HepG2 (cell line): Measurements from ENCODE around the gene CIB2. TPM values are rescaled to one million over a fixed set of nuclear protein-coding genes. Genes with fewer than 3 reads are reported as not detected.

Experiments used
- ATAC-seq: fragments of 200-7000 bp; cut with Tn5 transposase; 3 replicates; pipeline ENCODE4 v1.9.1; 2020; ENCODE audit warnings: mild to moderate bottlenecking, moderate library complexity
- BruUV-seq: library from RNA; stranded (reverse); fragments of 400-500 nt; replicated peaks from 2 replicates; lab custom pipeline; 2021; lab: Mats Ljungman, UMichigan
- CTCF ChIA-PET: fragments of 300-600 bp; formaldehyde crosslinking; extraction: SDS; loops from one replicate; lab custom pipeline; 2021; ENCODE audit warnings: low total read pairs, inconsistent platforms, low intra/inter-chr PET ratio; lab: Yijun Ruan, JAX
- POLR2A ChIA-PET: fragments of 350-600 bp; sonication (Branson Sonifier 250); formaldehyde crosslinking; loops from one replicate; lab custom pipeline; 2020; ENCODE audit warnings: antibody characterized with exemption, inconsistent platforms; lab: Yijun Ruan, JAX
- DNase-seq: peaks from one replicate; pipeline ENCODE4 v3.0.0-alpha.2; 2015; ENCODE audit warnings: low spot score
- FAIRE-seq: peaks from 3 replicates; lab custom pipeline; 2011; peaks lifted over from hg19 to GRCh38; lab: Jason Lieb, UNC
- H2AFZ ChIP-seq: one replicate; pipeline ENCODE4 v1.6.1; 2011; ENCODE audit warnings: low read length, inconsistent platforms
- H3K27ac ChIP-seq: fragments of 300-600 bp; 3 replicates; pipeline ENCODE4 v1.8.0; 2011; ENCODE audit warnings: mixed run types, mild to moderate bottlenecking, mixed read lengths, low read length, inconsistent platforms; ENCODE audit not compliant: insufficient read depth; ENCODE audit errors: extremely low read length
- H3K27me3 ChIP-seq, 2 experiments: fragments of 200-600 bp in 1 of 2; 2 replicates in 1 of 2; 3 replicates in 1 of 2; pipeline versions ENCODE4 v1.6.0 to v1.8.0; 2011; ENCODE audit warnings: low read length in 2 of 2, mild to moderate bottlenecking in 2 of 2, moderate library complexity in 2 of 2, inconsistent platforms in 1 of 2; ENCODE audit not compliant: insufficient read depth in 2 of 2, control insufficient read depth in 1 of 2
- H3K36me3 ChIP-seq, 2 experiments: fragments of 200-600 bp in 1 of 2; replicated peaks in 1 of 2; 2 replicates in 1 of 2; 3 replicates in 1 of 2; pipeline versions ENCODE4 v1.5.1 to v1.8.0; 2011; ENCODE audit warnings: low read length in 2 of 2, inconsistent platforms in 1 of 2; ENCODE audit not compliant: insufficient read depth in 2 of 2, control insufficient read depth in 1 of 2
- H3K4me1 ChIP-seq: 2 replicates; pipeline ENCODE4 v1.5.1; 2012; ENCODE audit warnings: low read length, inconsistent platforms; ENCODE audit not compliant: insufficient read depth
- H3K4me2 ChIP-seq: 2 replicates; pipeline ENCODE4 v1.6.0; 2011; ENCODE audit warnings: low read depth, low read length, inconsistent platforms
- H3K4me3 ChIP-seq, 3 experiments: fragments of 200-600 bp in 1 of 3; sonication (generic), shearing (Covaris generic) in 1 of 3; replicated peaks in 1 of 3; 2 replicates each; pipeline ENCODE4 v1.5.1; 2011 to 2016; ENCODE audit warnings: low read length in 3 of 3, inconsistent platforms in 2 of 3, low read depth in 2 of 3, mild to moderate bottlenecking in 2 of 3, control low read depth in 1 of 3, mixed read lengths in 1 of 3; ENCODE audit not compliant: insufficient read depth in 1 of 3
- H3K79me2 ChIP-seq: one replicate; pipeline ENCODE4 v1.6.1; 2011; ENCODE audit warnings: low read length, inconsistent platforms; ENCODE audit not compliant: insufficient read depth
- H3K9ac ChIP-seq: 2 replicates; pipeline ENCODE4 v1.6.0; 2011; ENCODE audit warnings: mild to moderate bottlenecking, low read depth, low read length, inconsistent platforms; ENCODE audit not compliant: insufficient read depth
- H3K9me3 ChIP-seq: 2 replicates; pipeline ENCODE4 v1.5.1; 2012; ENCODE audit warnings: mild to moderate bottlenecking, low read length
- H4K20me1 ChIP-seq: 2 replicates; pipeline ENCODE4 v1.6.0; 2011; ENCODE audit warnings: inconsistent platforms, mild to moderate bottlenecking, low read length, moderate library complexity; ENCODE audit not compliant: insufficient read depth
- EP300 ChIP-seq, 3 experiments: sonication (generic) in 1 of 3; formaldehyde crosslinking in 1 of 3; IDR thresholded peaks; 2 replicates each; pipeline versions ENCODE4 v1.5.1 to v1.6.1; 2011 to 2020; ENCODE audit warnings: low read depth in 2 of 3, low read length in 2 of 3, borderline replicate concordance in 1 of 3, improper control_type of control experiment in 1 of 3, mild to moderate bottlenecking in 1 of 3, missing genetic modification reagents in 1 of 3, moderate library complexity in 1 of 3
- GABPA ChIP-seq, 2 experiments: IDR thresholded peaks; 2 replicates each; pipeline ENCODE4 v1.6.1; 2011 to 2016; ENCODE audit warnings: low read depth in 2 of 2, low read length in 1 of 2, missing biosample characterization in 1 of 2, missing genetic modification characterization in 1 of 2
- NR1H2 ChIP-seq: sonication (generic); formaldehyde crosslinking; IDR thresholded peaks from 2 replicates; pipeline ENCODE4 v1.8.1; 2022; ENCODE audit warnings: low read depth, missing genetic modification reagents, borderline replicate concordance
- RBM39 ChIP-seq: fragments of 200-400 bp; formaldehyde crosslinking; IDR thresholded peaks from one replicate; pipeline ENCODE4 v1.6.1; 2018; ENCODE audit warnings: antibody characterized with exemption, mild to moderate bottlenecking, low read depth, low read length; ENCODE audit not compliant: poor library complexity, severe bottlenecking
- SMYD3 ChIP-seq: sonication (generic); formaldehyde crosslinking; IDR thresholded peaks from 2 replicates; pipeline ENCODE4 v1.8.1; 2023; ENCODE audit warnings: mild to moderate bottlenecking, missing genetic modification reagents
- SNAI1 ChIP-seq: sonication (generic); formaldehyde crosslinking; IDR thresholded peaks from 2 replicates; pipeline ENCODE4 v1.5.0; 2020; ENCODE audit warnings: mild to moderate bottlenecking, missing genetic modification reagents, borderline replicate concordance
- TARDBP ChIP-seq: sonication (generic); formaldehyde crosslinking; IDR thresholded peaks from 2 replicates; pipeline ENCODE4 v1.8.0; 2022; ENCODE audit warnings: mild to moderate bottlenecking, missing genetic modification reagents
- TFE3 ChIP-seq: IDR thresholded peaks from 2 replicates; pipeline ENCODE4 v1.6.1; 2016
- ZFY ChIP-seq: sonication (generic); formaldehyde crosslinking; IDR thresholded peaks from 2 replicates; pipeline ENCODE4 v1.4.0; 2020; ENCODE audit warnings: missing genetic modification reagents
- ZNF562 ChIP-seq: sonication (generic); formaldehyde crosslinking; IDR thresholded peaks from 2 replicates; pipeline ENCODE4 v1.8.0; 2022; ENCODE audit warnings: missing genetic modification reagents, borderline replicate concordance
- WGBS: methylation state at CpG from one replicate; pipeline ENCODE4 v1.1.6; 2017; ENCODE audit warnings: low lambda C conversion rate; 5-methylcytosine and 5-hydroxymethylcytosine counted together
- in situ Hi-C: cut with HindIII; loops from 2 replicates; pipeline ENCODE4 v1.10.0; 2017; ENCODE audit warnings: low pct_unique_long_range_greater_than_20kb; ENCODE audit not compliant: extremely low pct_ligation_motif_present
- intact Hi-C: fragments of 100-400 bp; cut with micrococcal nuclease; formaldehyde crosslinking; loops from one replicate; pipeline ENCODE4 v1.10.0; 2022; ENCODE audit not compliant: unreplicated experiment
- polyA plus RNA-seq, 8 experiments: library from polyadenylated mRNA; depleted of rRNA in 3 of 8; stranded (reverse) in 7 of 8; unstranded in 1 of 8; fragments of >200 nt; fragmentation: Illumina TruSeq in 4 of 8; extraction: Trizol in 4 of 8; gene quantifications; 2 replicates each; pipeline versions ENCODE4 v1.2.1 to v1.2.3, GENCODE V29; 2011 to 2016; ENCODE audit warnings: low read depth in 4 of 8, missing spikeins in 1 of 8, mixed read lengths in 1 of 8; ENCODE audit not compliant: insufficient read depth in 1 of 8
- total RNA-seq, 5 experiments: library from RNA; depleted of rRNA; stranded (reverse); fragments of >200 nt; fragmentation: Illumina TruSeq; extraction: Trizol; gene quantifications; 2 replicates each; pipeline ENCODE4 v1.2.3, GENCODE V29; 2016; ENCODE audit warnings: low read depth in 1 of 5

Gene CIB2
- total and polyA plus RNA-seq, 2 of the 13 experiments (the other 11 are each of a cell fraction or from before 2014, with no cell fraction given) = 1.4 to 1.5 TPM

- Histone ChIP-seq H2AFZ (no peak overlapping the region), H3K9ac (no peak overlapping the region), H3K9me3 (no peaks in the 10 kb centered on the region), H3K27ac (no peak overlapping the region), H3K36me3 (peaks cover 9 to 53% of the 10 kb centered on the region in 2 experiments; a peak in 4 of 5 replicates), H3K79me2 (no peaks in the 10 kb centered on the region), H3K27me3 (no peaks in the 10 kb centered on the region), H4K20me1 (no peaks in the 10 kb centered on the region), H3K4me2 (no peak overlapping the region), H3K4me1 (no peaks in the 10 kb centered on the region), H3K4me3 (no peak overlapping the region)
- ATAC-seq (no peak), FAIRE-seq (no peak), DNase-seq (no peak)
- ChIA-PET CTCF (no interaction called here), POLR2A (no interaction called here)
- BruUV-seq = no TSS peak
- in situ Hi-C loops (no loop called here), intact Hi-C loops (no loop called here)
- TF ChIP-seq GABPA (IDR thresholded peaks at IDR 0.05; ENCODE audit: low read depth, low read length) (no peak), GABPA (CRISPR knock-in tag; IDR thresholded peaks at IDR 0.05; ENCODE audit: low read depth) (no peak), NR1H2 (CRISPR knock-in tag) (no peak), TARDBP (CRISPR knock-in tag) (no peak), SNAI1 (no peak), ZNF562 (CRISPR knock-in tag) (no peak), RBM39 (no peak), EP300 (IDR thresholded peaks at IDR 0.05; ENCODE audit: low read depth in 2 of 2, low read length in 2 of 2) (no peak), EP300 (CRISPR knock-in tag; IDR thresholded peaks at IDR 0.05; ENCODE audit: borderline replicate concordance) (no peak), TFE3 (CRISPR knock-in tag) (no peak), SMYD3 (CRISPR knock-in tag) (no peak), ZFY (CRISPR knock-in tag) (no peak)
- WGBS = 88% methylated on average over 6 of the region's 13 CpGs
Observed at GRCh38 chr15:78162038-78162437, 30.8 kb upstream of the CIB2 start.
